ENCODE data around the gene ASPDH. TPM values are rescaled to one million over a fixed set of nuclear protein-coding genes. Genes with fewer than 3 reads are reported as not detected.

ASPDH gene
- total RNA-seq, 2 experiments from 2014 or later, result not detected

DNA sequence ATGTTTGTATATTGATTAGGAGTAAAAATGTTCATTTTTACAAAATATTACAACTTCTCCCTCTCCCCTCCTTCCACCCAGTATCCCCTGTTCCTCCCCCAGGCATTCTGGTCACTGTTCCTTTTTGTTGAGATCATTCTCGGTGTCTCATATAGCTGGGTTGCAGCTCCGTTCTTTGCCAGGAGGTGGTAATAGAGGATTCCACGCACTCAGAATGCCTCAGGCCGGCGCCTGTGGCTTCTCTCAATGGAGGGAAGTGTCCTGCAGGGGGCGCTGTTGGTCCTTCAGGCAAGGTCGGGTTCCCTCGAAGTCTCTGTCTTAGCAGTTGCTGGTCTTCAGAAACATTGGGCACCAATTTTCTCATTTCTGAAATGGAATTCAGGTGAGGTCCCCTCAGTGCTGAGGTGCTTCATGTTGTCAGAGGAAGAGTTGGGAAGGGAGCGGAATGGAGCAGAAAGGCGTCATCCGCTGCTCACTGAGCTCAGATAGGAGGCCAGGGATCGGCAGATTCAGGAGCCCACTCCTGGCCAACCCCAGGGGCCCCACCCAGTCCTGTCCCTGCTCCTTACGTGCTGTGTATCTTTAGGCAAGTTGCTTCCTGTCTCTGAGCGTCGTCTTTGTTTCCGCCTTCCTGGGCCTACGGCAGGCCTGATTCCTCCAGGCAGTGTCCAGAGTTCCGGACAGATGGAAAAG, 26.7 kb downstream of the ASPDH start:
- H3K9me3 Mint-ChIP-seq, result peaks cover 5% of the 10 kb centered on the region
- CTCF ChIA-PET, result interaction anchor here (0.6 to 1.4 kb wide), 8 partner anchors 8 to 296 kb away, joined by 3 to 5 read pairs (median 4); partner anchors contain the start of gene JOSD2
- H3K27ac Mint-ChIP-seq, result no peak overlapping the region
- H3K27me3 Mint-ChIP-seq, result no peaks in the 10 kb centered on the region
- no peak overlapping the region for H3K4me3 Mint-ChIP-seq
- intact Hi-C loops (cut with micrococcal nuclease), result no loop called here
- peaks cover 14% of the 10 kb centered on the region for H3K4me1 Mint-ChIP-seq (ENCODE audit: low read depth)
- DNase-seq, result peak; percentile 80
- H3K36me3 Mint-ChIP-seq, result peaks cover 13% of the 10 kb centered on the region
- POLR2A ChIA-PET, result no interaction called here

DNA sequence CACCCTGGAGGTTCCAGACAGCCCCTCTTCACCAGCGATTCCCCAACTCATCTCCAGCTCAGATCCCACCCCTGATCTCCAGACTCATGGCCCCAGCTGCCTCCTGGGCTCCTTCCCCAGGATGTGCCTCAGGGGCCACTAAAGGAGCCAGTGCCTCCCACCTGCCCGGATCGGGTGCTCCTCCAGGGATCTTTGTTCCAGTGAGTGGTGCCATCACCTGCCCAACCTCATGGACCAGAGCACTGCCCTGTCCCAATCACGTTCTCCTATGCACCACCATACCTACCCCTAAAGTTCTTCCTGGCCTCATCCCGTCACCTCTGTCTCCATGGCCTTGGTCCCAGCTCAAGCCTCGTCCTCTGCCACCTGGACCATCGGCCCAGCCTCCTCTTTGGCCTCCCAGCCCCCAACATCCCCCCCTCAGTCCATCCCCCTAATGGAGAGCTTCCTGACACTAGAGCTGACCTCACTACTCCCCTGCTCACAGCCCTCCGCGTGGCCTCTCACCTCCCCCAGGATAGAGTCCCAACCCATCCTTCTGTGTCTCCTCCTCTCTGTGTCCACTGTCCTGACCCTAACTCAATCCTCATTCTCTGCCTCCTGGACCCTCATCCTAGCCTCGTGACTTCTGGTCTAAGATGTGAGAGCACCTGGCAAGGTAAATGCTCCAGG, 28.3 kb downstream of the ASPDH start:
- Mint-ChIP-seq H3K36me3 (peaks cover 16% of the 10 kb centered on the region), H3K4me1 (ENCODE audit: low read depth) (peaks cover 2% of the 10 kb centered on the region), H3K9me3 (peaks cover 5% of the 10 kb centered on the region), H3K27ac (no peak overlapping the region), H3K4me3 (no peak overlapping the region), H3K27me3 (no peaks in the 10 kb centered on the region)
- CTCF ChIA-PET, result no interaction called here
- intact Hi-C loops (cut with micrococcal nuclease), result no loop called here
- DNase-seq, result no peak
- POLR2A ChIA-PET, result no interaction called here

DNA sequence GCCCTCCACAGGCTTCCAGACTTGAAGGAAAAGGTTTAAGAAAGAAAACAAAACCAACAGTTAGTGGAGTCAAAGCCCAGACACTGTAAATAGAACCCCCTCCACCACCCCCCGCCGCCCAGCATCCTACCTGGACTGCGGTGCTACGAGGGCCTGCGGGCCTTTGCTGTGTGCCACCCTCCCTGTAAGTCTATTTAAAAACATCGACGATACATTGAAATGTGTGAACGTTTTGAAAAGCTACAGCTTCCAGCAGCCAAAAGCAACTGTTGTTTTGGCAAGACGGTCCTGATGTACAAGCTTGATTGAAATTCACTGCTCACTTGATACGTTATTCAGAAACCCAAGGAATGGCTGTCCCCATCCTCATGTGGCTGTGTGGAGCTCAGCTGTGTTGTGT, 30.8 kb downstream of the ASPDH start:
- POLR2A ChIA-PET, result no interaction called here
- H3K27me3 Mint-ChIP-seq, result no peaks in the 10 kb centered on the region
- peaks cover 5% of the 10 kb centered on the region for H3K9me3 Mint-ChIP-seq
- peaks cover 20% of the 10 kb centered on the region for H3K36me3 Mint-ChIP-seq
- CTCF ChIA-PET, result interaction anchor here (1.9 kb wide), 1 partner anchor 73 kb away, joined by 6 read pairs; no protein-coding TSS in a partner anchor
- no peak for DNase-seq
- peaks cover 8% of the 10 kb centered on the region for H3K4me1 Mint-ChIP-seq (ENCODE audit: low read depth)
- intact Hi-C loops (cut with micrococcal nuclease), result no loop called here
- H3K27ac Mint-ChIP-seq, result no peak overlapping the region
- H3K4me3 Mint-ChIP-seq, result no peak overlapping the region

DNA sequence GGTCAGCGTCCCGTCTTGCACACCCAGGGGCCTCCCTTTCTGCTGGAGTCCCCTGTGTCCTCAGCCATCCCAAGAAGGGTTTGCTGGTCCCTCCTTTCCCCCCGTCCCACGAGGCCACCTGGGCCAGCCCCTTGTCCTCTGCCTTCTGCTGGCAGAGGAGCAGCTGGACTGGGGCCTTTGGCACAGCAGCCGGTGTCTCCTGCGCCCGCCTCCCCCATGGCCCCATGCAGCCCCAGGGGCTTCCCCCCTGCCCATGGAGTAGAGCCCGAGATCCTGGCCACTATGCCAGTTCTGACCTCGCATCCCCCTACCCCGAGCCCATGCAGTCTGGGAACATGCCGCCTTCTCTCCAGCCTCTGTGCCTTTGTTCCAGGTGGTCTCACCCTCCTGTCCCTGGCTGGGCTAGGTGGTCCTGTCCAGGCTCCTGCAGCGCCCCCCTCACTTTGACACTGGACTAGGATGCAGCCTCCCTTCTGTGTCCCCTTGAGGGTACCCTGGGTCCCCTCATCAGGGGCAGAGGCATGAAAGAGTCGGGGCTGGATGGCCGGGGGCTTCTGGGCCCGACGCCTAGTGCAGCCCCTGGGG, 31.4 kb downstream of the ASPDH start:
- ChIA-PET POLR2A (no interaction called here), CTCF (interaction anchor here (1.9 kb wide), 1 partner anchor 74 kb away, joined by 6 read pairs; no protein-coding TSS in a partner anchor)
- Mint-ChIP-seq H3K4me3 (no peak overlapping the region), H3K27ac (no peak overlapping the region), H3K27me3 (no peaks in the 10 kb centered on the region), H3K36me3 (peaks cover 25% of the 10 kb centered on the region), H3K9me3 (peaks cover 5% of the 10 kb centered on the region), H3K4me1 (ENCODE audit: low read depth) (peaks cover 14% of the 10 kb centered on the region)
- DNase-seq, result no peak
- intact Hi-C loops (cut with micrococcal nuclease), result no loop called here

DNA sequence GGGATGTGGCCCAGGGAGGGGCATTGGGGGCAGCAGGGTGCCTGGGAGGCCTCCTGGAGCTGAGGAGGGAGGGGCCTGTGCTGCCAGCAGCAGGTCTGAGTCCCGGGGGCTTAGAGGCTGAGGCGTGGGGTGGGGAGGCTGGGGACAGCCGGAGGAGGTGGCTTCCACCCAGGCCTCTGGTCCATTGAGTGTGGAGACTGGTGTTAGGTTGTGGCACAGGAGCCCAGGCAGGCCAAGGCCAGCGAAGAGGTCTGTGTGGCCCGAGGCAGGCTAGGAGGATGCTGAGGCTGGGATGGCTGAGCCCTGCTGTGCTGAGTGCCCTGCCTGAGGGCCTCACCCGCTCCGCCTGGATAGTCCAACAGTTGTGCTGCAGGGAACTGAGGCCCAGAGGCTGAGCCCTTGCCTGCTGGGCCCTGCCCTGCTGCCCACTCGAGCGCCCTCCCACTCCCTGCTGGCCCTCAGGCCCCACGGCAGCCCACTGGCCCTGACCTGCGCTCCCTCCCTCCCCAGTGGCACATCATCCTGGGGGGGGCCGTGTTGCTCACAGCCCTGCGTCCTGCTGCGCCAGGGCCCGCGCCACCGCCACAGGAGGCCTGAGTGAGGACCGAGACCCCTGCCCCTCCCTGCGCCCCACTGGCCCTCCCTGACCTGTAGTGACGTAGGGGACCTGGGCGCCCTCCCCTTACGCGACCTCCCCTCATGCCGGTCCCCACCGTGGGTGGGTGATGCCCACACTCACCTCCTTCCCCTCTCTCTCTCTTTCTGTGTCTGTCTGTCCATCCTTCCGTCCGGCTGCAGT, 32.2 kb downstream of the ASPDH start:
- H3K27ac Mint-ChIP-seq, result no peak overlapping the region
- no peak overlapping the region for H3K4me3 Mint-ChIP-seq
- CTCF ChIA-PET, result no interaction called here
- intact Hi-C loops (cut with micrococcal nuclease), result no loop called here
- no peaks in the 10 kb centered on the region for H3K27me3 Mint-ChIP-seq
- peaks cover 20% of the 10 kb centered on the region for H3K4me1 Mint-ChIP-seq (ENCODE audit: low read depth)
- H3K36me3 Mint-ChIP-seq, result peaks cover 29% of the 10 kb centered on the region
- no peak for DNase-seq
- peaks cover 2% of the 10 kb centered on the region for H3K9me3 Mint-ChIP-seq
- POLR2A ChIA-PET, result no interaction called here

DNA sequence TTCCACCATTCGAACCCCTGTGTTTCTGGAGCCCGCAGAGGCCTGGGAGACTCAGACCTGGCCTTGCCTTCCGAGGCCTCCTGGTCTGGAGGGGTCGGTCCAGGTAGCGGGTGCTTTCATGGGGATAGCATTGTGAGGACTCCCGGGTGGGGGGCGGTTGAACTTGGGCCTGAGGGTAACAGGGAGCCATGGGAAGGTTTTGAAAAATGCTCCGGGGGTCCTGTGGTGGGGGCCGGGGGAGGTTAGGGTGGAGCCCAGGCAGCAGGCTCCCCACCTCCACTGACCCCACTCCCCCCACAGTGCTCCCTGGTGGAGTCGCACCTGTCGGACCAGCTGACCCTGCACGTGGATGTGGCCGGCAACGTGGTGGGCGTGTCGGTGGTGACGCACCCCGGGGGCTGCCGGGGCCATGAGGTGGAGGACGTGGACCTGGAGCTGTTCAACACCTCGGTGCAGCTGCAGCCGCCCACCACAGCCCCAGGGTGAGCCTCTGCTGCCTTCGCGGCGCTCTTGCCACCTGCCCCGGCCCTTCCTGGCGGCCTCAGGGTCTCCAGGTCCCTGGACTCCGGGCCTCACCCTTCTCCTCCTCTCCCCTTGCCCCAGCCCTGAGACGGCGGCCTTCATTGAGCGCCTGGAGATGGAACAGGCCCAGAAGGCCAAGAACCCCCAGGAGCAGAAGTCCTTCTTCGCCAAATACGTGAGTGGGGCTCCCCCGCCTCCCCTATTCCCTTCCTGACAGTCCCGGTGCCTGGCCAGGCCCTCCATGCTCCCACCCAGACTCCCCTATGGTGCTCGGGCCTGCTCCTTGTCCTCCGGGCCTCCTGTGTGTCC, 33.2 kb downstream of the ASPDH start:
- Mint-ChIP-seq H3K4me1 (ENCODE audit: low read depth) (peaks cover 22% of the 10 kb centered on the region), H3K4me3 (no peak overlapping the region), H3K27ac (no peak overlapping the region), H3K36me3 (peaks cover 30% of the 10 kb centered on the region), H3K9me3 (no peaks in the 10 kb centered on the region), H3K27me3 (no peaks in the 10 kb centered on the region)
- DNase-seq, result no peak
- ChIA-PET POLR2A (no interaction called here), CTCF (no interaction called here)
- intact Hi-C loops (cut with micrococcal nuclease), result no loop called here

DNA sequence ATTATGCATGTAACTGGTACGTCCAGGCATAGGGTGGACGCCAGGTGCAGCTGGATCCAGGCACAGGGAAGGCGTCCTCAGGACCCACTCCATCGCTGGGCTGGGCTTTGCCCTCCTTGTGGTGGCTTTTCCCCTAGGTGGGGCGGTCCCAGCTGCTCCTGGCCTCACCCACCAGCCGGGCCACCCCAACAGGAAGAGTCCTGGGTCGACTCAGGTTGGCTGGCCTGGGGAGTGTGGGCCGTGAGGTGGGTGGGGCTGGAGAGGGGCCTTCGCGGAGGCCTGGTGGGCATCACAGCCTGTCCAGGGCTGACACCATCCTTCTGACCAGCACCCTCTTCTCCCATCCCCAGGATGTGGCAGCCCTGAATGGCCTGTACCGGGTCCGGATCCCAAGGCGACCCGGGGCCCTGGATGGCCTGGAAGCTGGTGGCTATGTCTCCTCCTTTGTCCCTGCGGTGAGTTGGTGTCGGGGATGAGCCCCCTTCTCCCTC, 33.9 kb downstream of the ASPDH start:
- H3K27me3 Mint-ChIP-seq, result no peaks in the 10 kb centered on the region
- CTCF ChIA-PET, result interaction anchor here (0.7 to 1.7 kb wide), 2 partner anchors 111 to 128 kb away, joined by 3 to 8 read pairs; no protein-coding TSS in a partner anchor
- H3K4me3 Mint-ChIP-seq, result no peak overlapping the region
- H3K36me3 Mint-ChIP-seq, result peaks cover 27% of the 10 kb centered on the region
- POLR2A ChIA-PET, result no interaction called here
- no peak overlapping the region for H3K27ac Mint-ChIP-seq
- DNase-seq, result no peak
- no peaks in the 10 kb centered on the region for H3K9me3 Mint-ChIP-seq
- intact Hi-C loops (cut with micrococcal nuclease), result no loop called here
- peaks cover 22% of the 10 kb centered on the region for H3K4me1 Mint-ChIP-seq (ENCODE audit: low read depth)

DNA sequence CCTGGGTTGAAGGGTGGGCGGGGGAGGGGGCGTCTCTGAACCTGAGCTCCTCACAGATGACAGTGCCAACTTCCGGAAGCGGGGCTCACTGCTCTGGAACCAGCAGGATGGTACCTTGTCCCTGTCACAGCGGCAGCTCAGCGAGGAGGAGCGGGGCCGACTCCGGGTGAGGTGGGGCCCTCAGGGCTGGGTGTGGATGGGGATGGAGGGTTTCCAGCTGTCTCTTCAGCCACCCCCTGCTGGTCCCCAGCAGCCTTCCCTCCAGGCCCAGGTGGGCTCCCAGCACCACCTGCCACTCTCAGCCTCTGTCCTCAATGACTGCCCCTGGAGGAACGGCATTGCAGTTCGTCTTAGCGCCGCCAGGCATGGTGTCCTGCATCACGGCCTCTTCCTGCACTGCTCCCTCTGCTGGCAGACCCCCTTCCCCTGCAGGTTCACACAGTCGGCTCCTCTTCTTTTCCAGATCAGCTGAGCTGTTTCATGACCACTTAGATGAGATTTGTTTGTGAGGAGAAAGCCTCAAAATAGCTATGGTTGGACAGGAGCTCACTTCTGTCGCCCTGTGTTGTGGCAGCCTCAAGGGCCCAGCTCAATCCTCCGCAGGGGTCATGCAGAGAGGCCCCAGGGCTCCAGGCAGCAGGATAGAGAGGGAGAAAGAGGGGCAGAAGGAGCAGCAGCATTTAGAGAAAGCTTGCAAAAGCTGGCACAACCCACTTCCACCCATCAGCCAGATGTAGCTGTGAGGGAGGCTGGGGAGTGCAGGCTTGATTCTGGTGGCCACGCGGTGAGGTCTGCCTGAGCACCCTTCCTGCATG, 34.6 kb downstream of the ASPDH start:
- no peak overlapping the region for H3K27ac Mint-ChIP-seq
- ChIA-PET POLR2A (interaction anchor here (1.0 kb wide), 1 partner anchor 32 kb away, joined by 3 read pairs; the partner anchor contains the start of gene JOSD2), CTCF (interaction anchor here (0.6 to 1.7 kb wide), 6 partner anchors 7 to 229 kb away, joined by 3 to 8 read pairs (median 4); no protein-coding TSS in a partner anchor)
- H3K9me3 Mint-ChIP-seq, result no peaks in the 10 kb centered on the region
- no peak overlapping the region for H3K4me3 Mint-ChIP-seq
- H3K27me3 Mint-ChIP-seq, result no peaks in the 10 kb centered on the region
- peaks cover 22% of the 10 kb centered on the region for H3K4me1 Mint-ChIP-seq (ENCODE audit: low read depth)
- intact Hi-C loops (cut with micrococcal nuclease), result no loop called here
- peaks cover 27% of the 10 kb centered on the region for H3K36me3 Mint-ChIP-seq
- peak; percentile 26 for DNase-seq

DNA sequence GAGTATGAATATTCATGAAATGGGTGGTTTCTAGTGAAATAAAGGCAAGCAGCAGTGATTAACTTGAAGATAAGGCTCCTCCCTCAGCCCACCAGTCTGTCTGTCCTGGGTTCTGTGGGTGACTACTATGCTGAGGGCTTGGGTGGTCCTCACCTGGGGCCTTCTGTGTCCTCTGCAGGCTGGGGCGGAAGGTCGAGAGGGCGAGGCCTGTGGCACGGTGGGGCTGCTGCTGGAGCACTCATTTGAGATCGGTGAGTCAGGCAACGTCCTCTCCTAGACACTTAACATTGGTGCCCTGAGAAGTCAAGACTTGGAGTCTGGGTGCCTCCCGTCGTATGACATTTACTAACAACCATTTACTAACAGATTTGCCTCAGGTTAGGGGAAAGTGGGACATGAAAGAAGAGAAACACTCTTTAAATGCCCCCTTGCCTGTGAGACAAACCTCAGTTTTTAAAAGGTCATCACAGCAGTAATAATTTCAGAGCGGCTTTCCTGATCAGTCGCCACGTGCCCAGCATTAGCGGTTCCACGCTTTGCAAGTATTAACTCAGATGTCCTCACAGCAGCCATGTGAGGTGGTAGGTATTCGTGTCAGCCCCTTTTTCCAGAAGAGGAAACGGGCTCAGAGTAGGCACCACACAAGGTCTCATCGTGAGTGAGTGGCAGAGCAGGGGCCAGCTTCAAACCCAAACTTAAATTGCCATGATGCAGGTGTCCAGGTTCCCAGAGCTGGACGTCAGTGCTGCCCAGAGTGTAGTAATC, 35.8 kb downstream of the ASPDH start:
- DNase-seq, result no peak
- CTCF ChIA-PET, result interaction anchor here (0.6 to 1.7 kb wide), 5 partner anchors 9 to 230 kb away, joined by 3 to 8 read pairs (median 5); no protein-coding TSS in a partner anchor
- intact Hi-C loops (cut with micrococcal nuclease), result loop anchor here (2.0 kb wide), 1 partner anchor 101 kb away; the partner anchor contains the start of gene NR1H2
- Mint-ChIP-seq H3K4me3 (peak overlapping the region; percentile 93), H3K9me3 (no peaks in the 10 kb centered on the region), H3K4me1 (ENCODE audit: low read depth) (peaks cover 22% of the 10 kb centered on the region), H3K27me3 (no peaks in the 10 kb centered on the region), H3K27ac (peak overlapping the region; percentile 7), H3K36me3 (peaks cover 21% of the 10 kb centered on the region)
- POLR2A ChIA-PET, result interaction anchor here (1.0 kb wide), 1 partner anchor 33 kb away, joined by 3 read pairs; the partner anchor contains the start of gene JOSD2

DNA sequence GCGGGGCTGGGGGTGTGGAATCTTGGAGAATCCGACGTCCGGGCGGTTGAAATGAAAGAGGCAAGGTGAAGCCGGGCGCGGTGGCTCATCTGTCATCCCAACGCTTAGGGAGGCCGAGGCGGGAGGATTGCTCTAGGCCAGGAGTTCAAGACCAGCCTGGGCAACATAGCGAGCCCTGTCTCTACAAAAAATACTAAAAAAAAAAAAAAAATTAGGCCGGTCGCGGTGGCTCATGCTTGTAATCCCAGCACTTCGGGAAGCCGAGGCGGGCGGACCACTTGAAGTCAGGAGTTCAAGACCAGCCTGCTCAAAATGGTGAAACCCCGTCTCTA, 36.8 kb downstream of the ASPDH start:
- Mint-ChIP-seq H3K36me3 (peaks cover 19% of the 10 kb centered on the region), H3K9me3 (no peaks in the 10 kb centered on the region), H3K4me1 (ENCODE audit: low read depth) (peaks cover 22% of the 10 kb centered on the region), H3K27me3 (no peaks in the 10 kb centered on the region), H3K27ac (peak overlapping the region; percentile 88), H3K4me3 (peak overlapping the region; percentile 93)
- no peak for DNase-seq
- intact Hi-C loops (cut with micrococcal nuclease), result loop anchor here (1.0 to 2.0 kb wide), 2 partner anchors 34 to 100 kb away; partner anchors contain the start of genes JOSD2 and NR1H2
- CTCF ChIA-PET, result no interaction called here
- POLR2A ChIA-PET, result interaction anchor here (0.6 to 1.5 kb wide), 3 partner anchors 19 to 120 kb away, joined by 3 to 4 read pairs (median 3); partner anchors contain the start of gene JOSD2

Measured in activated CD4-positive, alpha-beta memory T cell treated with anti-CD3 and anti-CD28 coated beads for 36 hours (primary cell).